Measurements from ENCODE around the gene LYZL2. TPM values are rescaled to one million over a fixed set of nuclear protein-coding genes. Genes with fewer than 3 reads are reported as not detected.
A peak's percentile ranks its signal among the peaks of the same experiment; 100 is the strongest.

LYZL2 gene
- total and polyA plus RNA-seq, 2 donors from 2014 or later, result not detected

GRCh38 chr10:30639946-30640786 is 10.6 kb upstream of the LYZL2 start:
- Histone ChIP-seq H3K27me3 (ENCODE audit: control insufficient read depth, insufficient read depth, low read length) (no peaks in the 10 kb centered on the region), H3K9me3 (ENCODE audit: control insufficient read depth in 2 of 3, insufficient read depth in 1 of 3, low read length in 3 of 3) (no peaks in the 10 kb centered on the region), H3K4me3 (ENCODE audit: low read length in 3 of 3) (no peak overlapping the region), H3K4me1 (ENCODE audit: control insufficient read depth in 2 of 3, insufficient read depth in 2 of 3, low read depth in 1 of 3, low read length in 3 of 3) (no peaks in the 10 kb centered on the region), H3K9ac (ENCODE audit: low read length in 3 of 3) (no peak overlapping the region), H3K27ac (ENCODE audit: low read depth in 2 of 2, low read length in 2 of 2) (no peak overlapping the region), H3K36me3 (ENCODE audit: control insufficient read depth in 2 of 3, insufficient read depth in 3 of 3, low read length in 3 of 3) (no peaks in the 10 kb centered on the region)
- TF ChIP-seq, protein P1, sequence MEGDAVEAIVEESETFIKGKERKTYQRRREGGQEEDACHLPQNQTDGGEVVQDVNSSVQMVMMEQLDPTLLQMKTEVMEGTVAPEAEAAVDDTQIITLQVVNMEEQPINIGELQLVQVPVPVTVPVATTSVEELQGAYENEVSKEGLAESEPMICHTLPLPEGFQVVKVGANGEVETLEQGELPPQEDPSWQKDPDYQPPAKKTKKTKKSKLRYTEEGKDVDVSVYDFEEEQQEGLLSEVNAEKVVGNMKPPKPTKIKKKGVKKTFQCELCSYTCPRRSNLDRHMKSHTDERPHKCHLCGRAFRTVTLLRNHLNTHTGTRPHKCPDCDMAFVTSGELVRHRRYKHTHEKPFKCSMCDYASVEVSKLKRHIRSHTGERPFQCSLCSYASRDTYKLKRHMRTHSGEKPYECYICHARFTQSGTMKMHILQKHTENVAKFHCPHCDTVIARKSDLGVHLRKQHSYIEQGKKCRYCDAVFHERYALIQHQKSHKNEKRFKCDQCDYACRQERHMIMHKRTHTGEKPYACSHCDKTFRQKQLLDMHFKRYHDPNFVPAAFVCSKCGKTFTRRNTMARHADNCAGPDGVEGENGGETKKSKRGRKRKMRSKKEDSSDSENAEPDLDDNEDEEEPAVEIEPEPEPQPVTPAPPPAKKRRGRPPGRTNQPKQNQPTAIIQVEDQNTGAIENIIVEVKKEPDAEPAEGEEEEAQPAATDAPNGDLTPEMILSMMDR (IDR thresholded peaks at IDR 0.05; ENCODE audit: borderline replicate concordance, extremely low read depth, insufficient read depth), result peak; percentile 88
- FAIRE-seq (peak; percentile 11), DNase-seq (peak in 2 of 5 donors; percentile 65 to 86)
- intact Hi-C loops (cut with DNase I), result no loop called here

GRCh38 chr10:30637881-30638467 is 8.4 kb upstream of the LYZL2 start:
- Histone ChIP-seq H3K36me3 (ENCODE audit: control insufficient read depth in 2 of 3, insufficient read depth in 3 of 3, low read length in 3 of 3) (no peaks in the 10 kb centered on the region), H3K9me3 (ENCODE audit: control insufficient read depth in 2 of 3, insufficient read depth in 1 of 3, low read length in 3 of 3) (no peaks in the 10 kb centered on the region), H3K4me1 (ENCODE audit: control insufficient read depth in 2 of 3, insufficient read depth in 2 of 3, low read depth in 1 of 3, low read length in 3 of 3) (no peaks in the 10 kb centered on the region), H3K9ac (ENCODE audit: low read length in 3 of 3) (no peak overlapping the region), H3K4me3 (ENCODE audit: low read length in 3 of 3) (no peak overlapping the region), H3K27me3 (ENCODE audit: control insufficient read depth, insufficient read depth, low read length) (no peaks in the 10 kb centered on the region), H3K27ac (ENCODE audit: low read depth in 2 of 2, low read length in 2 of 2) (no peak overlapping the region)
- FAIRE-seq, result no peak
- intact Hi-C loops (cut with DNase I), result no loop called here
- TF ChIP-seq, protein P1 (IDR thresholded peaks at IDR 0.05; ENCODE audit: borderline replicate concordance, extremely low read depth, insufficient read depth), result no peak
- DNase-seq, result no peak

- Histone ChIP-seq H3K27me3 (ENCODE audit: control insufficient read depth, insufficient read depth, low read length) (no peaks in the 10 kb centered on the region), H3K9me3 (ENCODE audit: control insufficient read depth in 2 of 3, insufficient read depth in 1 of 3, low read length in 3 of 3) (no peaks in the 10 kb centered on the region), H3K9ac (ENCODE audit: low read length in 3 of 3) (no peak overlapping the region), H3K4me3 (ENCODE audit: low read length in 3 of 3) (no peak overlapping the region), H3K4me1 (ENCODE audit: control insufficient read depth in 2 of 3, insufficient read depth in 2 of 3, low read depth in 1 of 3, low read length in 3 of 3) (no peaks in the 10 kb centered on the region), H3K36me3 (ENCODE audit: control insufficient read depth in 2 of 3, insufficient read depth in 3 of 3, low read length in 3 of 3) (no peaks in the 10 kb centered on the region), H3K27ac (ENCODE audit: low read depth in 2 of 2, low read length in 2 of 2) (no peak overlapping the region)
- DNase-seq (no peak), FAIRE-seq (no peak)
- TF ChIP-seq, protein P1 (IDR thresholded peaks at IDR 0.05; ENCODE audit: borderline replicate concordance, extremely low read depth, insufficient read depth), result no peak
- intact Hi-C loops (cut with DNase I), result no loop called here
These were observed 1.6 kb upstream of the LYZL2 start for GRCh38 chr10:30631188-30631587.

Measured in kidney (tissue), 14 donors.